NT2/D1 (cell line): ENCODE measurements around the gene CNNM1.

Experiments
- SUZ12 ChIP-seq: IDR thresholded peaks from 2 replicates; pipeline ENCODE4 v1.6.1; 2011; ENCODE audit not compliant: insufficient read length, insufficient read depth; ENCODE audit errors: extremely low read depth
- ZNF274 ChIP-seq: IDR thresholded peaks from 2 replicates; pipeline ENCODE4 v1.6.1; 2011; ENCODE audit warnings: mild to moderate bottlenecking, low read depth, low read length

GRCh38 chr10:99419688-99420087, 90.5 kb downstream of the CNNM1 start:
- TF ChIP-seq SUZ12 (no peak), ZNF274 (no peak)
